ENCODE measurements around the gene CACNB4.
"Not testable (repeated sequence)": the region's sequence is repeated elsewhere in the genome, so short reads cannot be mapped to it uniquely, and the experiment has no call there.

The CACNB4 gene

GRCh38 chr2:151973901-151974199 lies 125.0 kb downstream of the CACNB4 start:
- DNase-seq, result peak; percentile 65

- DNase-seq, result peak; percentile 40
Measured at GRCh38 chr2:151973013-151973900, 125.6 kb downstream of the CACNB4 start.

DNA sequence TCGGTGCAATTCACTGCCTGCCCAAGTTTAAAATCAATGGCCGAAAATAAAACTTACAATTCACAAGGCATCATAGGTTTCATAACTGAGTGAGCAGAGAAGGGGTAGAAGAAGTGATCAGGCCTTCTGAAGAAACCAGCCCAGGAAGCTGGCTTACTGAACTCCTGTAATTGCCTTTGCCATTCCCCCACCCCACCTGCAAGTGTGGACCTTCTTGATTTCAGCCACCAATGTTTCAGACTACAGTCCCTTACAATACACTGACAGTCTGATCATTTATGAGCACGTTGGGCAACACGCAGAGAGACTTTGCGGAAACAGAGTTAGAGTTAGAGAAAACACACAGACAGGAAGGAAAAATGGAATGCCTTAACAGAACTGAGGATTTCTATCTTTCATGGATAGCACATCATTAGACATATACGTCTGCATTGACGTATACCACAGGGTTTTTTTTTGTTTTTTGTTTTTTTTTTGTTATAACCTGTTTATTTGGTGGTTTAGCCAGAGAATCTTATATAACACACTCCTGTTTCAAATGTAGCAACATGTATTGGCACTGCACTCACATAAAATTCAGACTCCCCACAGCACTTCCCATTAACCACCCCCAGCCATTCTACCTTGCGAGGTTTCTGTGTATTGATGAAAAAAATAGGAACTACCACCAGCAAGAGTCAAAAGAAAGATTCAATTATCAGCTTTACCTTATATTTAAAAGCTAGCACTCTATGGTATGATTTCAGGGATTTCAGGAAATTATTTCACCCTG lies 126.4 kb downstream of the CACNB4 start:
- no peak for DNase-seq

DNA sequence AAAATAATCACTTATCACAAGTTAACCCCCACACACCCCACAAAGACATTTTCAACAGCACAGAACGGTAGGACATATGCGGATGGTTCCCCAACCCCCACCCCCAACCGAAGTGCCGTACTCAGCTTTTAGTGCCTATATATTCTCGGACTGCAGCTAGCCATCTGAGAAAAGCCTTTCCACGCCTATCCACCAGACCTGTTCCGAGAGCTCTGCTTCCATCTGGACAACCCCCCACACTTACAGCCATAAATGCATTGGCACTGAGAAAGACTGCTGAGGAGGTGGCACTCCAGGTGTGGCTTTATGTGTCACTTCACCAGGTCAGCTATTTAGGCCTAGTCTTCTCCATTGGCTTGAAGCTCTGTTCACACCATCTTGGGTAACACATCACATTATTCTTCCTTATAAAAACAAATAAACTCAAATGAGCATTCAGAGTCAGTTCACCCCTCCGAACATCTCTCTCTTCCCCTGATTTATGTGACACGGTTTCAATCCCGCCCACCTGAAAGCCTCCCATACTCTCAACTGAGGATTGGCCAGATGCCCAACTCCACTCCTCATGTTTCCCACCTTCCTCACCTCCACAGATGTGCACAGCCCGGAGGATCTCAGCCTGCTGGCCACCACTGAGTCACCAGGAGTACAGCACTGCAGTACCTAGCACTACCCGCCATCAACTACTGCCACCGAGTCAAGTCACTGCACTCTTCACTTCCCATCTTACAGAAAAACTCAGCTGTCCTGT lies 127.4 kb downstream of the CACNB4 start:
- DNase-seq, result no peak

DNA sequence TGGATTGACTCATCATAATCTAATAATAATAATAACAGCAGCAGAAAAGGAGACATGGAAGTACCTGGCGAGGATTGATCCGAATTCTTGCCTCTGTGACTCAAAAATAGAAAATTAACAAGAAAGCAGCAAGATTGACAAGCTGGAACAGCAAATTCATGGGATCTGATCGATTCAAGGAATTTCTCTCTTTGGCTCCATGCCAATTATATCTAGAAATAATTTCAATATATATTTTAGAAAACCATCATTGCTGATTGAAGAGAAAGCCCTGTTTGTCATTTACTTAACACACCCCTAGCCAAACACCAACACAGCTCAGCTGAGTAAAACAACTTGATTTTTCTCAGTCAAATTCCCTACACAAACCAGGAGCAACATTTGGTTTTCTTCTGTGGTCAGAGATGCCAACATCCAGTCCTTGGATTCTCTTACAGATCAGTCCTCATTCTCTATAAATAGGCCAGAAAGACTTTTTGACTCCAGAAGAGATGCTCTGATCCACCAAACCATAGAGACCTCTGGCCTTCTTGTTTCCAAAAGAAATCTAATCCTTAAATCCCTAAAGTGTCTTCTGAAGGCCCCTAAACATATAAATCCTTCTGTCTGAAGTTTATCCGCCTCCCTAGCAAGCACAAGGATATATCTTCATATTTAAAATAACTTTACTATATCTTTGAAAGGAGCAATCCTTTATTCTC lies 129.9 kb downstream of the CACNB4 start:
- DNase-seq, result no peak

- DNase-seq, result no peak
Measured at GRCh38 chr2:151967829-151968722, 130.8 kb downstream of the CACNB4 start.

GRCh38 chr2:151965884-151966283 lies 133.0 kb downstream of the CACNB4 start:
- no peak for DNase-seq

DNA sequence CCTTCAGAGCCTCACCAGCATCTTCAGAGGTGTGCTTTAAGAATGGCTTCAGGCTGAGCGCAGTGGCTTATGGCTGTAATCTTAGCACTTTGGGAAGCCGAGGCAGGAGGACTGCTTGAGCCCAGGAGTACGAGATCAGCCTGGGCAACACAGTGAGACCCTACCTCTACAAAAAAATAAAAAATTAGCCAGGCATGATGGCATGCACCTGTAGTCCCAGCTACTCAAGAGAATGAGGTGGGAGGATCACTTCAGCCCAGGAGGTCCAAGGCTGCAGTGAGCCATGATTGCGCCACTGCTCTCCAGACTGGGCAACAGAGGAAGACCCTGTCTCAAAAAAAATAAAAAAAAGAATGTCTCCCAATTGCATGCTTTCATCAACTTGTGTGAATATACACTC lies 137.3 kb downstream of the CACNB4 start:
- DNase-seq, result no peak

- DNase-seq, result no peak
Measured at GRCh38 chr2:151959238-151959637, 139.6 kb downstream of the CACNB4 start.

DNA sequence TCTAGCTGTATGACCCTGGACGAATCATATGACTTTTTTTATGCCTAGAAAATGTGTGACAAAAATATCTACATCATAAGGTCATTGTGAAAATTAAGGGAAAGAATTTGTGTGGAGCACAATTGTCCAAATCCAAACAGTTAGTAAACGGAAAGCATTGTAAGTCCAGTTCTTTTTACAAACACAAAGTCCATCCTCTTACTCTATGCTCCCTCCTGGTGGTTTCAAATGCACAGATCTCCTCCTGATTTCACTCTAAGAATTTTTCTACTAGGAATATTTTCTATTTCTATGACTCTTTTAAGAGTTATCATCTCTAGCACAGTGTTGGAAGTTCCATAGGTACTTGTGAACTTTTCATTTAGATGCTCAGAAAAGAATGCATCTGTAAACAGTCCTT lies 145.4 kb downstream of the CACNB4 start:
- no peak for DNase-seq

DNA sequence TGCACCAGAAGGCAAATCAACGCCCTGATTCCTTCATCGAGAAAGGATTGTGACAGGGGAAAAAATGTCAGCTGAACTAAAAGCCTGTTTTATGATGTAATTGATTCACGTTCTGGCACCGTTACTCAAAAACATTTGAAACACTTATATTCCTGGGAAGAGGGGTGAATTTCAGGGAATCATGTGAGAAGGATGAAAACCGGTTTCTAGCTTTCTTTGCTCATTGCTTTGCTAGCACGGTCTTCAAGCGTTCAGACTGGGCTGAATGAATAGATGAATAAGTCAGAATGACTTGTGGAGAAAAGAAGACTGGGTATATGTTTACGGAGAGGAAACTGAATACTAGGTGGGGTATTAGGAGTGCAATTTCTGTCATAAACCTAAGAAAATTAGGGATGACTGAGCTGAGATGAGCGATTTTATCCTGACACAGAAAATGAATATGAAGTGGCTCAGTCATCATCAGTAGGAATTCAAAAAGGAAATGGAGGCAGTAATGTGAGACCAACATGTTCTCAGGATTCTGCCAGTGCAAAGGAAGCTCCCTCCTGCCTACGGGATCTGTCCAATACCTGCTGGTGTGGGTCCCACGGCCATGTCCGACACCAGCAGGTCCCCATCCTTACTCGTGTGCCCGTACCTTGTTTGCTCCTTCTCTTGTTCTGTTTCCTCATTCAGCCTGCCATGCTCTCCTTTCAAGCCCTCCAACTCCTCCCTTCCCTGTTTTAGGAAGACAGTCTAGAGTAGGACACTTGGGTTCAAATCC lies 146.0 kb downstream of the CACNB4 start:
- DNase-seq, result no peak

- no peak for DNase-seq
Measured at GRCh38 chr2:151947813-151948165, 151.1 kb downstream of the CACNB4 start.

DNA sequence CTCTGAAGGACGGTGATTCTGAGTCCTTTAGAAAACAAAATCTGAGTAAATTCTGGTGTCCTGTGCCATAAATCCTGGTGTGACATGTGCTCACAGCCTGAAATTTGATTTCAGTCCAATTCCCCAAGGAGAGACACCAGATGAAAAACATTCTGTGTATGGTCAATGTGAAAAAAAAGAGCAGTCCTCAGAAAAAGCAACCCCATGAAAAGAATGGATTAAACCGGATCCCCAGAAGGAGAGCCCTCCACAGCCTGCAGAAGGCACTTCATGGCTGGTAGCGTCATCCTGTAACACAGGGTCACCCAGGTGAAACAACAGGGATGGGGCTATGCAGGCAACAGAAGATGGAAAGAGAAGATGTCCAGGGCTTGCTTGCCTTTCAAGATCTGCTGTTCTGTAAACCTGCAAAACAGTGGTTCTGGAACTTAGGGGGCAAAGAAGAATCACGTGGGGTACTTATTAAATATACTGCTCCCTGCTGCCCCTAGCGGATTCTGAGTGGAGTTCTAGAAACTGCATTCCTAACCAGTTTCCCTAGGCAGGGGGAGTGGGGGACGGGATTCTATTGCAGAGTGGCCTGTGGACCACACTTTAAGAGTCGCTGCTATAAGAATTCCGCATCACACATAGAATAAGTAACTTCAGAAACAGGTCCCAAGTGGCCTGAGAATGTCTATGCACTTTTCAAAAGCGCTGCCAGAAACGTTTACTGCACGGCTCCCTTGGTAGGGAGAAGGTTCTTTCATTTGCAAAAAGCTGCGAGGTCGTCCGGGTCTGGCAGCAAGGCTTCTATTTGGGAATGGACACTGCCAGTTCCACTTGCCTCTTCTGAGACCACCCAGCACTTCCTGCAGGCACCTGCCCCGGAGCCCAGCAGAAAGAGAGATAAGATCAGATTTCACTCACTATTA lies 151.7 kb downstream of the CACNB4 start:
- no peak for DNase-seq

DNA sequence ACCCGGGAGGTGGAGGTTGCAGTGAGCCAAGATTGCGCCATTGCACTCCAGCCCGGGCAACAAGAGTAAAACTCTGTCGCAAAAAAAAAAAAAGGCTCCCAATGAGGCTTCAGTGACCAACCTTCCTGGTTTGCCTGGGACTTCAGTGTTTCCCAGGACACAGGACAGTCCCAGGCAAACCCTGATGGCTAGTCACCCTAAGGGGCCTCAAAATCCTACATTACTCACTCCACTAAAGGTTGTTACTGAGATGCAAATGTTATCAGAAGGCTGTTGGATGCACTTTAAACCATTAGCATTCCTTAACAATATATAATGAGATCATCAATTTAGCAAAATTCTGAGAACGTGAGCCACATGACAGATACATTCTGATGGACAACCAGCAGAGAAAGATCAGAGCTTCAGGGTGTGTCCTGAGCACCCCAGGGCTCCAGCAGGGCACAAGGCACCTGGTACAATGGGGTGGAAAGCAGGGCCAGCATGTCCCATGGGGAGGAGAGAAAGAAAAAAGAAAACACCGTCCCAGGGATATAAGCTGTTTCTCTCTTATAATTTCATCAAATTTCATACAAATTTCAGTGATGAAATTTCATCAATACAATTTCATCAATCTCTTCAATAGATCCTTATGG lies 152.5 kb downstream of the CACNB4 start:
- DNase-seq, result no peak

DNA sequence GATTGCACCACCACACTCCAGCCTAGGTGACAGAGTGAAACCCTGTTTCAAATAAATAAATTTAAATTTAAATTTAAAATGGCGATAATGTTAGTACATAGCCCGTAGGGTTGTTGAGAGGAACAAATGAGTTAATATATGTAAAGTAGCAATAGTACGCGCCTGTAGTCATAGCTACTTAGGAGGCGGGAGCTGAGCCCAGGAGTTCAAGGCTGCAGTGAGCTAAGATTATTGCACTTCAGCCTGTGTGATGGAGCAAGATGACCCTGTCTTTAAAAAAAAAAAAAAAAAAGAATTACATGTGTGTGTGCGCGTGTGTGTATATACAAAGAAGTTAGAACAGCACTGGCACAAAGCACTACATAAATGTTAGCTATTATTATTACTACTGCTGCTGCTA lies 153.2 kb downstream of the CACNB4 start:
- no peak for DNase-seq

DNA sequence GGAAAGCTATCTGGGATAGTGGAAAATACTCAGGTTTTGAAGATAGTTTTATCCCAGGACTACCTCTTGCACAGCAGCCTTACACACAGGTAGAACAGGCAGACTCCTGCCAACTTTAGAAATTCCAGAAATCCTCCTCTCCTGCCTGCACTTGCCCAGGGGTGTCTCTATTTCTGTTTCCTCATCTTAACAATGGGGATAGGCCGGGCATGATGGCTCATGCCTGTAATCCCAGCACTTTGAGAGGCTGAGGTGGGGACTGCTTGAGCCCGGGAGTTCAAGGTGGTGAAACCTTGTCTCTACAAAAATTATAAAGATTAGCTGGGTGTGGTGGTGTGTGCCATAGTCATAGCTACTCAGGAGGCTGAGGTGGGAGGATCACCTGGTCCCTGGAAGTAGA lies 153.7 kb downstream of the CACNB4 start:
- no peak for DNase-seq

DNA sequence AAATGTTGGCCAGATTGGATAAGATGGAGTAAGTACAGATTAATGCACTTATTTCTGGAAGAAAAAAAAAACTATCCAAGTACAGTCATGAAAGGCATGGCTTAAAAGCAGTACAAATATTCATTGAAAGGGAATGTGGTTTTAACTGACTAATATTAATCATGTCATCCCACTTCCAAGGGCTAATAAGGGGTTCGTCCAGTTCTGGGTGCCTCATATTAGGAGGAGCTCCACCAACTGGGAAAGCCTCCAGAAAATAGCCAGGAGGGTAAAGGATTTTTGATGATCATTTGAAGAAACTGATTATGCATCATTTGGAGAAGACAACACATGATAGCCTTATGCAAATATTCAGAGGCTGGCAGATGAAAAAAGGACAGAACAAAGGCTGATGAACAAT lies 155.4 kb downstream of the CACNB4 start:
- DNase-seq, result no peak

GRCh38 chr2:151942540-151943205 lies 156.2 kb downstream of the CACNB4 start:
- DNase-seq, result not testable (repeated sequence)

- no peak for DNase-seq
Measured at GRCh38 chr2:151937966-151938365, 160.9 kb downstream of the CACNB4 start.

All from NCI-H1092 treated with DMSO at 0.1 percent for 48 hours (cell line).